Hematopoietic multipotent progenitor cell treated with erythropoietin and hydrocortisone succinate and interleukin-3 and kit ligand, for 8 days (in vitro differentiated cells): ENCODE results near the gene STARD5.
"Not testable (repeated sequence)": the region's sequence is repeated elsewhere in the genome, so short reads cannot be mapped to it uniquely, and the experiment has no call there.

Experiments used
- DNase-seq: peaks from one replicate; pipeline ENCODE4 v3.0.0-alpha.2; 2015

The STARD5 gene, protein sequence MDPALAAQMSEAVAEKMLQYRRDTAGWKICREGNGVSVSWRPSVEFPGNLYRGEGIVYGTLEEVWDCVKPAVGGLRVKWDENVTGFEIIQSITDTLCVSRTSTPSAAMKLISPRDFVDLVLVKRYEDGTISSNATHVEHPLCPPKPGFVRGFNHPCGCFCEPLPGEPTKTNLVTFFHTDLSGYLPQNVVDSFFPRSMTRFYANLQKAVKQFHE

DNA sequence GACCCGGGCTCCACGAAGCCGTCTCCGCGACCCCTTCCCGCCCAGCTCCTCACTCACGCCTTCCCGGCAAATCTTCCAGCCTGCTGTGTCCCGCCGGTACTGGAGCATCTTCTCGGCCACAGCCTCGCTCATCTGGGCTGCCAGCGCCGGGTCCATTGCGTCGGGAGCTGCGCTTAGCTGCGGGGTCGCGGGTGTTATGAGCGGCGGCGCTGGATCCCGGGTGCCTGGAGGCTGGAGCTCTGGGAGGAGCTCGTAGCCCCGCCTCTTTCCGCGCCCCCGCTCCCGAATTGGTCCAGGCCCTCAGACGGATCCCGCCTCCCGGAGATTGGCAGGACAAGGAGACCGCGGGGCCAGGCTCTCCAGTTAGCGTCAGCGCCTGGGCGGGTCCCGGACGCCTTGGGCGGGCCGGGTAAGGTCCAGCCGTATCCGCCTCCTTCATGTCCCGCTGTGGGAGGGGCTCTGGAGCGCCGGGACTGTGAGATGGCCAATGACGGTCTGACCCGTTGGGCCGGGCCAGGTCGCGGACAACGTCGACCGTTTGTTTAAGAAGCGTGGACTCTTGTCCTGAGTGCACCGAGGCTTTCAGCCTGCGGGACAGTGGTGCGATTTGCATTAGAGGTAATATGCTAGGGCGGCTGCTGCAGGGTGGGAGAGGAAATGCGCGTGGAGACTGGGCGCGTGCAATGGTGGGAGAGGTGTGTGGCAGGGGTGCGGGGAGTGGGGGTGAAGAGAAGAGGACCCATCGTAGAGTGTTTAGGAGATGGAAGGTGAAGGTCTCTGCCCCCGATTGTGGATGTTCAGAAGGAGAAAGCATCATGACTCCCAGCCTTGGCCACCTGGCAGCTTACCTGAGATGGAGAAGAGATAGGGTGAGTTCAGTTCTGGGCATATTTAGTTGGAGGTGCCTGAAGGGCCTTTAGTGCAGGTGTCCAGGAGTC is at the start of gene STARD5:
STARD5 (minus strand) TSS at position 198 of the 938 bp plus-strand sequence; CDS start at position 156, 42 bp downstream.
- peak; percentile 96 for DNase-seq

DNA sequence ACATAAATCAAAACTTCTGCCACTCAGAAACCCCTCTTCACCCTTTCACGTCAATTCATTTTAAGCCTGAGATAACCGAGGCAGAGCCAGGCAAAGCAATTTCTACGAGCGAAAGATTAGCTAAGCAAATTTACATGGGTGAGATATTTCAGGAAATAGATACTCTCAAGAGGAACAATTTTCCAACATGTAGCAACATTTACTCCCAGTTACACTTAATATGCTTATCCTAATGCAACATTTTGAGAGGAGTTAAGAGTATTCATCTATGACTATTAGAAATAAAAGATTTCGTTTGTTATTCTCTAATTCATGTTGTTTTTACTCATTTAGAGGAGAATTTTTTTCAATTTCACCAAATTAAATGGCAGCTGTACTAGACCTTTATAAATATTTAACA is 49.2 kb upstream of the STARD5 start:
- DNase-seq: no peak

DNA sequence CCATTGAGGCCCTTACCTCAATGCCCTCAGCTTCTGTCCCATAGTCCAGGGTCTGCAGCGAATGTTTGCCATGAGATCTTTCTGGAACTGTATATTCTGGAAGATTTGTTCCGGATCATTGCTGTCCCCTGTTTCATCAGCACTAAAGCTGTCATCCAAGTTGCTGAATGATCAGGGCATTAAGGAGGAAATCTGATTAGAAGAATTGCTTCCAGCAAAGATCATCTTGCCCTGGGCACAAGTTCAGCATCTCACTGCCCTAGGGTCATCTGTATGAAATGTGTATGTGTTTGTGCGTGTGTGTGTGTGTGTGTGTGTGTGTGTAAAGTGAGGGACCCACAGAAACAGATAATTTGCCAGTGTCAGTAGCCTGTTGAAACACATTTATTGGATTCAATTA is 48.6 kb upstream of the STARD5 start:
- DNase-seq: no peak

DNA sequence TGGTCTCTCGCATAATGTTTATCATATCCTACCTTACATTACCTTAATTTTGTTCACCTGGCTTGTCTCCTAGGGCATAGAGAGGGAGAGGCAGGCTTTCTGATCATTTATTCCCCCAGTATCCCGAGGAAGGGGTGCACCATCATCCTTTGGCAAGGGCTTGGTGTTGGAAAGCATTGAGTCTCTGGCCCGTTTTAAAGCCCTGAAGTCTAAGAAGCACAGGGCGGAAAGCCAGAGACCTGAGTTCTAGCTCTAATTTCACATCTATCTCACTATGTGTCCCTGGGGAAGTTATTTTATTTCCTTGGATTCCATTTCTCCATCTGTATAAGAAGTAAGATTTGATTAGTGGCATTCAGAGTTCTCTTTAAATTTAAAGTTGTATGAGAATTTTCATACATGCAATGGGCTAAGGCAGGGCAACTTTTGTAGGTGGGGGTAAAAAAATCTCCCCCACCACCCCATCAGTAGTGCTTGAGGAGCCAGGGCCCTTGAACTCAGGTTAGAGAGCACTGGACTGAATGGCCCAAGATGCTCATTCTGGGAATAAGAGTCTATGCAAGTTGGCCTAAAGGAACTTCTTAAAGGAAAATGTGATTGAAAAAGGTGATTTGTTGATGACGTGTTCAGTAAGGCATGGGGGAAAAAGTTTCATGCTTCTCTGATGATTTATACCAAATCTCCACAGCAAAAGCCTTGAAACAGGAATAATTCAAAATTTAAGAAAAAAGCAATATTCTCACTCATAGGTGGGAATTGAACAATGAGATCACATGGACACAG is 40.0 kb upstream of the STARD5 start:
- no peak for DNase-seq

DNA sequence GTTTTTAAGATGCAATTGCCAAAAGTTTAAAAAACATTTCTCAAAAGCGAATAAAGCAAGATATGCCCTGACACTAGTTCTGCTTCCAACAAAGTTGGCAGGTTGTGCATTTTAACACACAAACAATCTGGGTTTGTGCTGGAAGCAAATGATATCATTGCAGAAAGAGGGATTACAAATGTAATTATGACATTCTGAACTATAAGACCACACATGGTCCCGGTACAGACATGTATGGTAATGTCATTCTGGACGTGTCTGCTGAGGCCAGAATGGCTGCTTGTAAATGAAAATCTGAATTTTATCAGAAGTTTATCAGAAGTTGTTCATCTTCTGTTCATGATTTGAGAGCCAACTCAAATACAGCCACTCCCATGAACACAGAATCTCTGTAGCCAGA is 39.3 kb upstream of the STARD5 start:
- no peak for DNase-seq

DNA sequence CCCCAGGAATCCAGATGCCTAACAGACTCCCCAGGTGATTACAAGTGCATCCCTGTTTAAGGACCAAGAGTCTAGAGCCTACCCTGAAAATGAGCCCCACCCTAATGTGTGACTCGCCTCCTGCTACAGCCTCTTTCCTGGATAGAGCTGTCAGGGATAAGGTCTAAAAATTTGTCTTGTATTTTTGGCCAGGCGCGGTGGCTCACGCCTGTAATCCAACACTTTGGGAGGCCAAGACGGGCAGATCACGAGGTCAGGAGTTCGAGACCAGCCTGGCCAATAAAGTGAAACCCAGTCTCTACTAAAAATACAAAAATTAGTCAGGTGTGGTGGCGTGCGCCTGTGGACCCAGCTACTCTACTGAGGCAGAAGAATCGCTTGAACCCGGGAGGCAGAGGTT is 38.8 kb upstream of the STARD5 start:
- DNase-seq: no peak

DNA sequence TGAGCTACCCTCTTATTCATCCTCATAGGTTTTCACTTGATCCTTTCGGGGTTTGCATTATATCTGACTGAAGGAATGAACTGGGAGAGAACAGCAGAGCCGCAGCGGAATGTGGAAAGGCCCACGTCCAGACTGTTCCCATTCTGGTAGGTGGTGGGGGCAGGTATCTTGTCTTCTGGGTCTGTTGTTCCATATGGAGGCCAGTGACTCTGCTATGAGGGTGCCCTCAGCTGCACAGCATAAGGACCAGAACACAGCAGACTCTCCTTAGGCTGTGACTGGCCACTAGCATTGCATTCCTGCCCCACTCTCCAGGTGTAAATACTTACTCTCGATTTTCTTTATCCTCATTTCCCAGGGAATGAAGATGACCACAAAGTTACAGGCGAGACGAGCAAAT is 38.0 kb upstream of the STARD5 start:
- no peak for DNase-seq

DNA sequence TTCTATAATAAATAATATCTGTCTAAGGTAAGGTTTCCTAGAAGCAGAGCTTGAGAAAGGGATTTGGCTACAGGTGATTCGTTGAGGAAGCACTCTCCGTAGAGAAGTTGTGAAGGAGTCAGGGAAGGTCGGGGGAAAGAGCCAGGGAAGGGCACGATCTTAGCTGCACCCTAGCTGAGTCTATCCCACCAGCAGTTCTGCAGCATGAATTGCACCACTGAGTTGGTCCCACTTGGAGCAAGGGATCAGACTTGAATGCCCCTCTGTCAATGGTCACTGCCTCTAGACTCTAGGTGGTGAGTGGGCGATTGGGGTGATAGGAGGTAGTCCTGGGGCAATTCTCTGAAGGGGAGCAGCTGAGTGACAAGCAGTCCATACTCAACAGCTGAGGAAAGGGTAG is 36.5 kb upstream of the STARD5 start:
- DNase-seq: no peak

DNA sequence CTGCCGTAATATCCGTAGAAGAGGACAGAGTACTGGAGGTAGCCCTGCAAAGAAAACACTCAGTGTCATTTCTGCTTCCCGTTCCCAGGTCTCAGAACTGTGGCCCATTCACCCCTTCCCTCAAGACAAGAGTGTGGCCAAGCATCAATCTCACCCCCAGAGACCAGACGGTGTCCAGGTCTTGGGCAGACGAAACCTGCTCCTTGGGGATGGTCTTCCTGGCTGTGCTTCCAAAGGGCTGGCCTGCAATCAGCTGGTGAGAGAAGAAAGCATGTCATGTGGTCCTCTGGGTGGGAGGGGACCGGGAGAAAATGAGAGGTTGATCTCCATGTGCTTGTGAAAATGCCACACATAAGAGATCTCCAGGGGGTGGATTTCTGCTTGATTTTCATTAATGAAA is 34.3 kb upstream of the STARD5 start:
- DNase-seq: no peak

DNA sequence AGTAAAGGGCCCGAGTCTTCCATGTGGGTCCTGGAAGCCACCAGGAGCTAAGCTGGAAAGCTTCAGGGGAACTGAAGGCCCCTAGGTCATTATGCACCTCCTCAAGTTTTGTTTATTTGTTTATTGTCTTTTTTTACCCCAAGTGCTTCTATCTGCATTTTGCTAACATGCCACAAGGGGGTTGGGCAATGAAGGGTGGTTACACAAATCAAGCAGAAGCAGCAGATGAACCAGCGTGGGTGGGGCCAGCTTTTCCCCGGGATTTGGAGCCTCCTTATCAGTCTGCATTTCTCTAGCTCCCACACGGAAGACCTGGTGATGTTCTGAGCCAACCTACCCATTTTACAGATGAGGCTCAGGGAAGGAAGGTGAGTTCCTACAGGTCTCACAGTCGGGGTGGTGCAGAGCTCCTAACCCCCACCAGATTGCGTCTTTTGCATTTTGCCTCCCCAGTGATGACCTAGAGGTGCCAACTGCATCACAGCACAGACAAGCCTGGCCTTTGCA is 33.3 kb upstream of the STARD5 start:
- peak; percentile 8 for DNase-seq

DNA sequence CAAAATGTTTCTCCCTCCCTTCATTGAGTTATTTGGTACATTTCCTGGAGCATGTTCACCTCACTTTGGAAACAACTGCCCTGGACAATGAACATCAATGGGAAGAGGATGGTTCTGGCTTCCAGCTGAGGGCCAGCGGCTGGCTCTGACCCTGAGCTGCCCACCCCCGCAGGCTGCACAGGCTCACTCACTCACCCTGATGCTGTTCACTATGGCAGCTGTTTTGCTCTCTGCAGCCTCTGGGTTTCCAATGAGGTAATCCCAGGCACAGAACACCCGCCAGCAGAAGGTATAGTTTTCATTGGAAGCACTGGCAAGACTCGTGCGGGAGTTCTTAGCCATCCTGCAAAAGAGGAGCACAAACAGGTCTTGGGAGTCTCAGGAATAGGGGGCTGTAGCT is 32.3 kb upstream of the STARD5 start:
- no peak for DNase-seq

DNA sequence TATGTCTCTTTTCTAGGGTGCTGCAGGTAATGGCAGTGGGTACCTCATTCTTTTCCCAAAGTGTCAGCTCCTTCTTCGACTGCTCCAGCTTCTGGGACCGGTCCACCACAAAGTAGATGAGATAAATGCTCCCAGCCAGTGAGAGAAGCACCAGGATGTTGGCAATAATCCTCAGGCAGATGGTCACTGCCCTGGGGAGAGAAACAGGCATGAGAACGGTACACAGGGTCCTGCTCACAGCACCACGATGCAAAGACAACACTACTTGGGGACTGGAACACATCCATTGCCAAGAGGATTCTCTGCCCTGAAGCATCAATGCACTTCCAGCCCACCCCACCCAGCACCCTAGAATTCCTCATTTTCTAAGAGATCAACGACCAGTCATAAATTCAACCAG is 27.7 kb upstream of the STARD5 start:
- no peak for DNase-seq

DNA sequence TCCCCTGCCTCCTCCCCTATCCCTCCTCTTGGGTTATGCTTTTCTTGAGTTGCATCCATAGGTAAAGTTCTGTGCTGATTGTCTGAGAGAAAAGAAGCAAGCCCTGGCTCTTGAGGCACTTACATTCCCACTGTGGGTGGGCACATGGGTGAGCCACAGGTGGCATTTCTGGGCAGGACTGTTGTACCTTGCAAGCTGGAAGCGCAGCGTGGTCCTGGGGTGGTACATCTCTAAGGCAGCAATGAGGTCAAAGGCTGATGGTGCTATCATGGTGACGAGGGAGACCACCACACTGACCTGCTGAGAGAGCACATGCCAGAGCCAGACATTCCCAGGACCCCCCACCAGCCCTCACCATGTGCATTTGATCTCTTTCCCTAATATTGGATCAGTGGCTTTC is 25.3 kb upstream of the STARD5 start:
- DNase-seq: no peak

DNA sequence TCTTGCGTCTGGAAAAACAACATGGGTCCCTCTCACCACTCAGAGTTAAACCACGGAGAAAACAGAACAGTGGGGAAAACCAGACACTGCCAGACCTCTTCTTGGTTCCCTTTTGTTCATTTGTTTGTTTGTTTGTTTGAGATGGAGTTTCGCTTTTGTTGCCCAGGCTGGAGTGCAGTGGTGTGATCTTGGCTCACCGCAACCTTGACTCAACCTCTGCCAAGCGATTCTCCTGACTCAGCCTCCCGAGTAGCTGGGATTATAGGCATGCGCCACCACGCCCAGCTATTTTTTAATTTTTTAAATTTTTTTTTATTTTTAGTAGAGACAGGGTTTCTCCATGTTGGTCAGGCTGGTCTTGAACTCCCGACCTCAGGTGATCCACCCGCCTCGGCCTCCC is 24.8 kb upstream of the STARD5 start:
- DNase-seq: not testable (repeated sequence)

DNA sequence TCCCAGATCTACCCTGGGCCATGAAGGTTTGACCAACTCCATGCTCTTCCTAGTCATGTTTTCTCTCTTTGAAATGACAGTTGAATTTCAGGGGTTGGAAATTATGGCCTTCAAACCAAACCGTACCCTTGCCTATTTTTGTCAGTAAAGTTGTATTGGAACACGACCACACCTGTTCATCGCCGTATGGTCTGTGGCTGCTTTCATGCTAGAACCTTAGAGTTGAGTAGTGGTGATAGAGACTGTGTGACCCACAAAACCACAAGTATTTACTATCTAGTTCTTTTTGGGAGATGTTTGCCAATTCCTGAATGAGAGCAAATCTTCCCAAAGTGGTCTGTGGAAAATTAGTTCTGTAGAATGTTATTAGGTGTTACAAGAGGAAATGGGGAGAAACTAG is 24.0 kb upstream of the STARD5 start:
- DNase-seq: no peak

DNA sequence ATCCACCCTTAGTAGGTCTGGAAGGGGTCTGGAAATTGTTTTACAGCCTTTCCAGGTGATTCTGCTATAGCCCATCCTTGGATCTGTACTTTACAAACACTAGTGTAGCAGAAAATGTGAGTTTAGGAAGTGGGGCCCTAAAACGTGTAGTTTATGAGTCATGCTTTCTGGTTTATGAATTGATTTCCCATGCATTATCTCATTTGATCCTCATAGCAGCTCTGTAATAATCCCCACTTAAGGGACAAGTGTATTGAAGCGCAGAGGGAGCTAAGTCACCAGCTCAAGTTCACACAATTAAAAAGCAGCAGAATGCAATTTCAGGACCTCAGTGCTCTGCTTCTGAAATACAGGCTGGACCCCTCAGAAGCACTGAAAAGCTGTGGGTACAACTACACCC is 22.7 kb upstream of the STARD5 start:
- no peak for DNase-seq

DNA sequence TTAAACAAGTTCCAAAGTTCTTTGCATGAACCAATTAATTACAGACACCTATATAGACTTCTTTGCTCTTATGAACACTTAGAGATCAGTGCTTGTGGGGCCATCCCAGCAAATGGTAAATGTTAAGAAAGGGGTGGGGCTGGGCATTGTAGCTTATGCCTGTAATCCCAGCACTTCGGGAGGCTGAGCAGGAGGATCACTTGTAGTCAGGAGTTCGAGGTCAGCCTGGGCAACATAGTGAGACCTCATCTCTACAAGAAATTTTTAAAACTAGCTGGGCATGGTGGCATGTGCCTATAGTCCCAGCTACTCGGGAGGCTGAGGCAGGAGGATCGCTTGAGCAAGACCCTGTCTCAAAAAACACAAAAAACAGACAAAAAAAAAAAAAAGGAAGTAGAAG is 19.4 kb upstream of the STARD5 start:
- DNase-seq: no peak

DNA sequence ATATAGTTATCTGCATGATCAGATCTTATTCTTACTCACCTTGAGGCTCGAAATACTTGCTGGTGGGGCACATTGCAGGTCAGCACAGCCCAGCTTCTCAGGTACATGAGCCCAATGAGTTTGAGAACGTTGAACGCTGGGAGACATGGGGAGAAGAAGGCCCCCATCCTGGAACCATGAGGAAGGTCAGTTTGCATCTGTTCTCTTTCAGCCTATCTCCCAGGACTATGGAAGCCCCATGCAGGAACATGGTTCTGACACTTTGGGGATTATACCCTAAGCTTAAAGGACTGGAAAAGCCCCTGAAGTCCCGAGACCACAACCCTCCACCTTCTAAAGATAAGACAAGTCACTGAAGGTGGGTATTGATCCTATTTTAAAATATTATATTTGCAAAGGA is 17.4 kb upstream of the STARD5 start:
- DNase-seq: no peak

DNA sequence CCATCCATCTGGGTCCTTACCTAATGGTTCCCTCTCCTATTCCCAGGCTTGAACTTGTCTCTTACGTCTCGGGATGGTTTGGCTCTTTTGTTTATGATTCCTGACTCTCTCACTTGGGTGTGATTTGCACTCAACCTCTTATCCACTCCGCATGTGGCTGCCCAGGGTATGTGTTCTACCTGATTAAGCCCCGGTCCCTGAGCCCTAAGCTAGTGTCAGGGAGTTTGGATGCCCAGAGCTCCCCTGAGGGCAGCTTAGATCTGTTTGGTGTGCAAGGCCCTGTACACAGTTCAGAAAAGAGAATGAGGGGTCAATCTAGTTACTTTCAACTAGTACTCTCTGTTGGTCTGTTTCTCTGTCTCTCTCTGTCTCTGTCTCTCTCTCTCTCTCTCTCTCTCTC is 15.9 kb upstream of the STARD5 start:
- DNase-seq: no peak

DNA sequence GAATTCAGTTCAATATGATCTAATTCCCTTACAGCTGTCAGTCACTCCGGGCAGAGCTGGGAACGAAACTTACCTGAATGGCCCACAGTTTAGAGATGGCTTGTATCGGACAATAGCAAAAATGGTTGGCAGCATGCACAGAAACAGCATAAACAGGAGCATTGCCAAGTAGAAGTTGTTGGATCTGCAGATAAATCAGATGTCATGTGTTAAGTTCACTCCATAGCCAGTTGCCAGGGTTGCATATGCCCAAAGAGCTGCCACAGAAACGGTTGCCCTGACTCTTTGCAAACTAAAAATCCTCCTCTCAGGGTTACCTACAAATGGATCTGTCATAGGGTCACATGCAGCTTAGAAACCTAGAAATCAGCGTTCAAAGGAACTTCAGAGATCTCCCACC is 15.4 kb upstream of the STARD5 start:
- DNase-seq: no peak

DNA sequence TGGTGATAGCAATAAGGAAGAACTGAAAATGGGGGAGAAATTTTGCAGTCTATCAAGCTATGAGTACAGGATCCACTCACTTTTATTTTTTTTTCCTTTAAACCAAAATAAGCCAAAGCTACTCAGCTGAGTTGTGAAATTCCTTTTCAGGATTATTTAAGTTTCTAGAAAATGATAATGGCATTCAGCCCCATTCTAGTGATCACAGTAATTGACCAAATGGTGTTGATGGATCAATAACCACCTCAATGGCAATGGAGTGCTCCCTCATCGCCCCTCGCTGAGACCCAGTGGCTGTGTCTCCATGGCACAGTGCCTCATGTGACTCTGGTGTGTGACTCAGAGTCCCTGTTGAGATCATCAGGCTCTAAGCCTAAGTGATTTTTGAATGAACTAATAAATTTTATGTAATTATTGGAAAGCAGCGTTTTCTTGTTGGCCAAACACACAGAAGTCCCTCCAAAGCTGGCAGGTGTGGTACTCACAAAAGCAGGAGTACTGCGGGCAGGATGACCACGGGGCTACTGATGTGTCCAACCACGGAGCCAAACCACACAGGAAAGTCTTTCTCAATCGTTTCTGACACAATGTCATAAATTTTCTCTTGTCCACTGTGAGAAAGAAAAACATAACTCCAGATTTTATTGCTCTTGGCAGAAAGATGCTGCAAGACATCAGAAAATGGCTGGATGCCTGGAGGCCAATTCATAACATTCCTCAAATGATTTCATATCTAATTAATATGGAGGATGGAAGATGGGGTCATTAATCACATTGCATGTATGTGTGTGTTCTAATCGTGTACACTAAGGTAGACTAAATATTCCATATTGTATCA is 14.4 kb upstream of the STARD5 start:
- no peak for DNase-seq

DNA sequence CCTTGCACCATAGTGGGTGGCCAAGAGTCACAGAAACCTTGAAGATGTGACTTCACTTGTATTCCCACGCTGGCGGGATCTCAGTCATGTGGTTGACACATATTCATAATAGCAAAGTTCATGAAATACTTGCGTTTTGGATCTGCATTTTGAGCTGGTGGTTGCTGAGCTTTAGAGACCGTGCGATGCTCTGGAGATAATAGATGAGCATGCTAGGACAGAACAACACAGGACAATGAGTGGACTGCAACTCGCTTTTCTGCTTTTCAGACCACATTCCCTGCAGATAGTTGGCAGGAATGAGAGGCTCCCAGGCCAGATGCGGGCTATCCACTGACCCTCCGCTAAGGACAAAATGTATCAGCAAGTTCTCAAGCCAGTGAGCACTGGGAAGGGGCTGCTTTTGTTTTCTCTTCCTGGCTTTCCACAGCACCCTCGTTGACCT is 13.8 kb upstream of the STARD5 start:
- no peak for DNase-seq

DNA sequence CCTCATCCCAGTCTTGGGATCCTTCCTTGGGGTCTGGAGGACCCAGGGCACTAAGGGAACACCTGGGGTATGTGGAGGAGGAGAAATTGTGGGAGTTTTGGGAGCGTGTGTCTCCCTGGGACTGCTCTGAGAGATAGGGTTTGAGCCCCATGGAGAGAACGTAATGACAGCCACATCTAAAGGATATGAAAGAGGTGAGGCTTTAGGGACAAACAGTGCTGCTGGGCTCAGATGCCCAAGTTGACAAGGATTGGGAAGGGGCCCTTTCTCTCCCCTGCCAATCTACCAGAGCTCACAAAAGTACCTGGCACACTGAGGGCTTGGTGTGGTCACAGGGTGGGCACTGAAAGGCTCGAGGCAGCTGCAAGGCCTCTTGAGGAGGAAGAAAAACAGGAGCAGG is 13.3 kb upstream of the STARD5 start:
- no peak for DNase-seq
